ENCODE measurements around the gene OR14K1. TPM values are rescaled to one million over a fixed set of nuclear protein-coding genes. Genes with fewer than 3 reads are reported as not detected.

Gene OR14K1
- total RNA-seq, 1 donor from 2014 or later = not detected

GRCh38 chr1:247769603-247770002, 31.2 kb downstream of the OR14K1 start:
- Mint-ChIP-seq H3K4me1 (ENCODE audit: unreplicated experiment) (no peaks in the 10 kb centered on the region), H3K27me3 (ENCODE audit: unreplicated experiment) (no peaks in the 10 kb centered on the region), H3K4me3 (ENCODE audit: unreplicated experiment) (no peak overlapping the region), H3K27ac (ENCODE audit: unreplicated experiment) (no peak overlapping the region), H3K9me3 (ENCODE audit: unreplicated experiment) (no peaks in the 10 kb centered on the region), H3K36me3 (ENCODE audit: low read depth, unreplicated experiment) (no peaks in the 10 kb centered on the region)
- no peak for DNase-seq (ENCODE audit: low spot score)
- TF ChIP-seq CTCF (IDR thresholded peaks at IDR 0.05; ENCODE audit: unreplicated experiment) = no peak

Other genes starting within 250 kb of the OR14K1 start
- not detected for gene OR2C3, start 202.2 kb upstream of the OR14K1 start, total RNA-seq (ENCODE audit: unreplicated experiment)
- 0.23 TPM for gene GCSAML, start 189.5 kb upstream of the OR14K1 start, total RNA-seq (ENCODE audit: unreplicated experiment)
- gene OR2G2, start 150.3 kb upstream of the OR14K1 start, total RNA-seq (ENCODE audit: unreplicated experiment) = not detected
- gene OR2G3, start 133.0 kb upstream of the OR14K1 start, total RNA-seq (ENCODE audit: unreplicated experiment) = not detected
- not detected for gene OR13G1, start 58.9 kb upstream of the OR14K1 start, total RNA-seq (ENCODE audit: unreplicated experiment)
- not detected for gene OR6F1, start 22.0 kb upstream of the OR14K1 start, total RNA-seq (ENCODE audit: unreplicated experiment)
- gene OR14A2, start 9.5 kb downstream of the OR14K1 start, total RNA-seq (ENCODE audit: unreplicated experiment) = not detected
- gene OR1C1, start 21.9 kb downstream of the OR14K1 start, total RNA-seq (ENCODE audit: unreplicated experiment) = not detected
- not detected for gene OR14A16, start 85.5 kb downstream of the OR14K1 start, total RNA-seq (ENCODE audit: unreplicated experiment)
- gene OR11L1, start 103.3 kb downstream of the OR14K1 start, total RNA-seq (ENCODE audit: unreplicated experiment) = not detected
- 1.4 TPM for gene TRIM58, start 118.6 kb downstream of the OR14K1 start, total RNA-seq (ENCODE audit: unreplicated experiment)
- 0.87 TPM for gene OR2W3, start 157.0 kb downstream of the OR14K1 start, total RNA-seq (ENCODE audit: unreplicated experiment)
- gene OR2T8, start 181.6 kb downstream of the OR14K1 start, total RNA-seq (ENCODE audit: unreplicated experiment) = not detected
- not detected for gene OR2AJ1, start 186.3 kb downstream of the OR14K1 start, total RNA-seq (ENCODE audit: unreplicated experiment)
- not detected for gene OR2L8, start 210.2 kb downstream of the OR14K1 start, total RNA-seq (ENCODE audit: unreplicated experiment)
- not detected for gene OR2AK2, start 226.6 kb downstream of the OR14K1 start, total RNA-seq (ENCODE audit: unreplicated experiment)